C4-2B (cell line): Measurements from ENCODE around the gene SPTBN2.

Experiments
- CTCF ChIP-seq: fragments of 450-650 bp; conservative IDR thresholded peaks from 2 replicates; pipeline ENCODE4 v1.5.1; 2017; ENCODE audit warnings: mild to moderate bottlenecking
- ZFX ChIP-seq: fragments of 450-650 bp; IDR thresholded peaks from 2 replicates; pipeline ENCODE4 v1.6.1; 2017

GRCh38 chr11:66684635-66685034 is 44.4 kb downstream of the SPTBN2 start:
- TF ChIP-seq CTCF, result no peak
- TF ChIP-seq ZFX, result no peak
